GM21423 (cell line): ENCODE measurements around the gene ZNF8.
"Not testable (repeated sequence)": the region's sequence is repeated elsewhere in the genome, so short reads cannot be mapped to it uniquely, and the experiment has no call there.

Experiments
- ATAC-seq: cut with Tn5 transposase; IDR thresholded peaks from one replicate; pipeline ENCODE4 v1.9.1; 2021; ENCODE audit warnings: mild to moderate bottlenecking, moderate library complexity; ENCODE audit not compliant: unreplicated experiment

ZNF8 gene

GRCh38 chr19:58294743-58295374 lies 16.1 kb downstream of the ZNF8 start:
- no peak for ATAC-seq

- no peak for ATAC-seq
These were observed 17.3 kb downstream of the ZNF8 start for GRCh38 chr19:58296104-58296503.

GRCh38 chr19:58300620-58301019 lies 21.9 kb downstream of the ZNF8 start:
- ATAC-seq = no peak

GRCh38 chr19:58304255-58304654 lies 25.5 kb downstream of the ZNF8 start:
- no peak for ATAC-seq

GRCh38 chr19:58304748-58305064 lies 26.0 kb downstream of the ZNF8 start:
- no peak for ATAC-seq

GRCh38 chr19:58305065-58305931 lies 26.5 kb downstream of the ZNF8 start, which contains the start of gene ERVK3-1:
TSS of gene ERVK3-1 (plus strand) at chr19:58305377. CDS start at chr19:58312169, 6,792 bp downstream.
- ATAC-seq = peak; percentile 97

GRCh38 chr19:58305932-58306323 lies 27.2 kb downstream of the ZNF8 start:
- no peak for ATAC-seq

- no peak for ATAC-seq
These were observed 29.0 kb downstream of the ZNF8 start for GRCh38 chr19:58307736-58308135.

- not testable (repeated sequence) for ATAC-seq
These were observed 31.9 kb downstream of the ZNF8 start for GRCh38 chr19:58310685-58311084.

- no peak for ATAC-seq
These were observed 32.6 kb downstream of the ZNF8 start for GRCh38 chr19:58311345-58311865.

- ATAC-seq = no peak
These were observed 36.8 kb downstream of the ZNF8 start for GRCh38 chr19:58315580-58315979.

- ATAC-seq = no peak
These were observed 38.8 kb downstream of the ZNF8 start for GRCh38 chr19:58317476-58318072.

- no peak for ATAC-seq
These were observed 39.5 kb downstream of the ZNF8 start for GRCh38 chr19:58318297-58318696.

GRCh38 chr19:58319241-58319640 lies 40.5 kb downstream of the ZNF8 start:
- ATAC-seq = no peak

- ATAC-seq = no peak
These were observed 46.7 kb downstream of the ZNF8 start for GRCh38 chr19:58325311-58326022.

- no peak for ATAC-seq
These were observed 47.8 kb downstream of the ZNF8 start for GRCh38 chr19:58326501-58326913.

GRCh38 chr19:58326914-58327726 lies 48.4 kb downstream of the ZNF8 start, which contains the start of gene ZSCAN22:
TSS of gene ZSCAN22 (plus strand) at chr19:58326994. CDS start at chr19:58334803, 7,809 bp downstream.
- ATAC-seq = peak; percentile 90

- ATAC-seq = no peak
These were observed 50.2 kb downstream of the ZNF8 start for GRCh38 chr19:58328999-58329398.

GRCh38 chr19:58330458-58330857 lies 51.7 kb downstream of the ZNF8 start:
- ATAC-seq = no peak

- no peak for ATAC-seq
These were observed 53.9 kb downstream of the ZNF8 start for GRCh38 chr19:58332697-58333096.
